ENCODE data around the gene IKZF2. TPM values are rescaled to one million over a fixed set of nuclear protein-coding genes. Genes with fewer than 3 reads are reported as not detected.

IKZF2 gene
- total and polyA plus RNA-seq, 10 of the 15 experiments (the other 5 are each of a cell fraction or from before 2014, with no cell fraction given) = 15.2 to 266 (median 87.2) TPM

- TF ChIP-seq ELK1 (IDR thresholded peaks at IDR 0.05; ENCODE audit: low read depth, low read length) (no peak), BRCA1 (IDR thresholded peaks at IDR 0.05; ENCODE audit: low read depth, low read length) (no peak), ZNF687 (IDR thresholded peaks at IDR 0.05) (no peak), ASH2L (IDR thresholded peaks at IDR 0.05; ENCODE audit: borderline replicate concordance, low read depth) (no peak), ZNF622 (IDR thresholded peaks at IDR 0.05) (no peak), TBL1XR1 (IDR thresholded peaks at IDR 0.05; ENCODE audit: low read depth, low read length) (no peak)
Measured at GRCh38 chr2:212953170-212953920, 198.1 kb downstream of the IKZF2 start (continued).

- H3K27ac ChIP-seq (ENCODE audit: control insufficient read depth, insufficient read depth) = no peak overlapping the region
- no peaks in the 10 kb centered on the region for H3K9me3 ChIP-seq (replicated peaks; ENCODE audit: control insufficient read depth, insufficient read depth, low read length)
- no peaks in the 10 kb centered on the region for H4K20me1 ChIP-seq (ENCODE audit: control insufficient read depth, insufficient read depth)
- ATAC-seq (no peak), DNase-seq (ENCODE audit: low read depth, low spot score) (no peak), FAIRE-seq (no peak)
- no peaks in the 10 kb centered on the region for H3K79me2 ChIP-seq (ENCODE audit: control insufficient read depth, insufficient read depth, low read length)
- in situ Hi-C loops (cut with MboI) (no loop called here), intact Hi-C loops (cut with micrococcal nuclease; ENCODE audit: unreplicated experiment) (no loop called here)
- ChIA-PET CTCF (no interaction called here), RAD21 (ENCODE audit: unreplicated experiment) (interaction anchor here (0.6 kb wide), 1 partner anchor 38 kb away, joined by 3 read pairs; no protein-coding TSS in a partner anchor), POLR2A (interaction anchor here (0.7 kb wide), 1 partner anchor 521 kb away, joined by 6 read pairs; no protein-coding TSS in a partner anchor), SMC1A (ENCODE audit: uncharacterized antibody, unreplicated experiment) (interaction anchor here (1.3 kb wide), 1 partner anchor 39 kb away, joined by 3 read pairs; no protein-coding TSS in a partner anchor)
- no TSS peak for BruUV-seq (replicated peaks)
- H2AFZ ChIP-seq (ENCODE audit: control insufficient read depth, low read depth, low read length) = no peak overlapping the region
- H3K9ac ChIP-seq (ENCODE audit: control insufficient read depth, insufficient read depth, low read length) = no peak overlapping the region
- peaks cover 5% of the 10 kb centered on the region; the same call in 1 of the 2 replicates for H3K4me1 ChIP-seq (ENCODE audit: control insufficient read depth, insufficient read depth, low read length)
- WGBS (ENCODE audit: insufficient coverage, insufficient replicate concordance, low lambda C conversion rate, missing lambda C conversion rate) = 96% methylated on average over 1 of the region's 1 CpG
- no peak overlapping the region for H3K4me3 ChIP-seq
- H3K27me3 ChIP-seq (replicated peaks in 1 of 2; ENCODE audit: control insufficient read depth in 2 of 2, insufficient read depth in 2 of 2, low read length in 1 of 2) = no peaks in the 10 kb centered on the region
- H3K36me3 ChIP-seq (ENCODE audit: control insufficient read depth in 2 of 2, insufficient read depth in 2 of 2, low read length in 1 of 2) = peaks cover 0 to 4% of the 10 kb centered on the region in 2 experiments; a peak in 1 of 4 replicates
- H3K4me2 ChIP-seq (ENCODE audit: control insufficient read depth, insufficient read depth) = no peak overlapping the region
- no peak for TF ChIP-seq KLF5 (IDR thresholded peaks at IDR 0.05; ENCODE audit: partially characterized antibody)
- no peak for TF ChIP-seq NFIC (IDR thresholded peaks at IDR 0.05; ENCODE audit: low read depth, low read length)
- no peak for TF ChIP-seq BCL11A (IDR thresholded peaks at IDR 0.05; ENCODE audit: low read depth, low read length)
- no peak for TF ChIP-seq MTA2 (IDR thresholded peaks at IDR 0.05; ENCODE audit: low read depth)
- no peak for TF ChIP-seq KDM1A (IDR thresholded peaks at IDR 0.05; ENCODE audit: borderline replicate concordance)
- no peak for TF ChIP-seq BMI1 (IDR thresholded peaks at IDR 0.05; ENCODE audit: borderline replicate concordance)
- TF ChIP-seq DPF2 (IDR thresholded peaks at IDR 0.05) = no peak
- TF ChIP-seq MLLT1 (IDR thresholded peaks at IDR 0.05) = no peak
- no peak for TF ChIP-seq CHD2 (IDR thresholded peaks at IDR 0.05; ENCODE audit: borderline replicate concordance, low read depth, low read length)
- TF ChIP-seq ZNF207 (IDR thresholded peaks at IDR 0.05; ENCODE audit: borderline replicate concordance) = no peak
Measured at GRCh38 chr2:212949786-212950185, 201.6 kb downstream of the IKZF2 start.

Data from GM12878 (cell line).